ENCODE data around the gene CD244. TPM values are rescaled to one million over a fixed set of nuclear protein-coding genes. Genes with fewer than 3 reads are reported as not detected.

CD244 gene
- total RNA-seq, 4 donors from 2014 or later: 0.25 to 0.63 (median 0.34) TPM; not detected in 1

DNA sequence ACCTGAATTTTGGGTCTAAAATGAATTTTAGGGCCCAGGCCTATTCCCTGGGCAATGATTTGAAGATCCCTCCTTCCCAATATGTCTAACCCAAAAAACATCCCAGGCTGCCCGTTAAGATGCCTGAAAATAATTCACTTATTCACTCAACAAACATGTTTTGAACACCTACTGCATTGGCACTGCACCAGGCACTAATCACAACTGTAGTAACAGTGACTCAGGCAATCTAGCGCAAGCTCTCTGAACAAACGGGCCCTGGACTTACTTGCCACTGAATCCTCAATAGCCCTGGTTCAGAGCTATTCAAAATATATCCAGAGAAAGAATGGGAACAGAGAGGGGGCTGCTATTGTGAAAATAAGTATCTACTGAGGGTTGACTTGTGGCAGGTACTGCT is 4.2 kb downstream of the CD244 start:
- WGBS, 2 donors: 46 to 52% methylated on average over 3 of the region's 3 CpGs
- peak; percentile 7 to 37 for DNase-seq (ENCODE audit: low spot score in 2 of 2)
- H3K4me3 ChIP-seq (ENCODE audit: low read depth, poor library complexity, severe bottlenecking): no peak overlapping the region
- TF ChIP-seq POLR2A (IDR thresholded peaks at IDR 0.05): no peak
- TF ChIP-seq, protein P1, sequence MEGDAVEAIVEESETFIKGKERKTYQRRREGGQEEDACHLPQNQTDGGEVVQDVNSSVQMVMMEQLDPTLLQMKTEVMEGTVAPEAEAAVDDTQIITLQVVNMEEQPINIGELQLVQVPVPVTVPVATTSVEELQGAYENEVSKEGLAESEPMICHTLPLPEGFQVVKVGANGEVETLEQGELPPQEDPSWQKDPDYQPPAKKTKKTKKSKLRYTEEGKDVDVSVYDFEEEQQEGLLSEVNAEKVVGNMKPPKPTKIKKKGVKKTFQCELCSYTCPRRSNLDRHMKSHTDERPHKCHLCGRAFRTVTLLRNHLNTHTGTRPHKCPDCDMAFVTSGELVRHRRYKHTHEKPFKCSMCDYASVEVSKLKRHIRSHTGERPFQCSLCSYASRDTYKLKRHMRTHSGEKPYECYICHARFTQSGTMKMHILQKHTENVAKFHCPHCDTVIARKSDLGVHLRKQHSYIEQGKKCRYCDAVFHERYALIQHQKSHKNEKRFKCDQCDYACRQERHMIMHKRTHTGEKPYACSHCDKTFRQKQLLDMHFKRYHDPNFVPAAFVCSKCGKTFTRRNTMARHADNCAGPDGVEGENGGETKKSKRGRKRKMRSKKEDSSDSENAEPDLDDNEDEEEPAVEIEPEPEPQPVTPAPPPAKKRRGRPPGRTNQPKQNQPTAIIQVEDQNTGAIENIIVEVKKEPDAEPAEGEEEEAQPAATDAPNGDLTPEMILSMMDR (IDR thresholded peaks at IDR 0.05): no peak
- intact Hi-C loops (cut with DNase I; ENCODE audit: low total_unique reads): no loop called here

DNA sequence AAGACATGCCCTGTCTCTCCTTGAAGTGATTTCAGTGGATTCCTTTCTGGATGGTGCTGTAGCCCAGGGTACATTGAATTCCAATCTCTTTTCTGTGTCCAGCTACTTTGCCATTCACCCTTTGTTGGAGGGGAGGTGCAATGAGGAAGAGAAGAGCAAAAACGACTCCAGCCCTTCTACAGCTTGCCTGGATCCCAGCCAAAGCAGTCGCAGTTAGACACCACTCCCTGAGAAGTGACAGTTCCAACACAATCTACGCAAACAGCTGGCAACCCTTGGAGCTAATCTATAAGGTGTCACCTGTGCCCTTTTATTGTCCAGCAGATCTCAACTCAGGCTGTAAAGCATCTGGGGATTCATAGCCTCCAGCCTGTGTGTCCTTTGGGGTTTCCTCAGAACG is 4.6 kb downstream of the CD244 start:
- intact Hi-C loops (cut with DNase I; ENCODE audit: low total_unique reads): no loop called here
- DNase-seq (ENCODE audit: low spot score in 2 of 2): peak; percentile 25 to 45
- WGBS, 2 donors: 29 to 30% methylated on average over 4 of the region's 4 CpGs
- H3K4me3 ChIP-seq (ENCODE audit: low read depth, poor library complexity, severe bottlenecking): no peak overlapping the region
- no peak for TF ChIP-seq POLR2A (IDR thresholded peaks at IDR 0.05)
- TF ChIP-seq, protein P1 (IDR thresholded peaks at IDR 0.05): no peak

DNA sequence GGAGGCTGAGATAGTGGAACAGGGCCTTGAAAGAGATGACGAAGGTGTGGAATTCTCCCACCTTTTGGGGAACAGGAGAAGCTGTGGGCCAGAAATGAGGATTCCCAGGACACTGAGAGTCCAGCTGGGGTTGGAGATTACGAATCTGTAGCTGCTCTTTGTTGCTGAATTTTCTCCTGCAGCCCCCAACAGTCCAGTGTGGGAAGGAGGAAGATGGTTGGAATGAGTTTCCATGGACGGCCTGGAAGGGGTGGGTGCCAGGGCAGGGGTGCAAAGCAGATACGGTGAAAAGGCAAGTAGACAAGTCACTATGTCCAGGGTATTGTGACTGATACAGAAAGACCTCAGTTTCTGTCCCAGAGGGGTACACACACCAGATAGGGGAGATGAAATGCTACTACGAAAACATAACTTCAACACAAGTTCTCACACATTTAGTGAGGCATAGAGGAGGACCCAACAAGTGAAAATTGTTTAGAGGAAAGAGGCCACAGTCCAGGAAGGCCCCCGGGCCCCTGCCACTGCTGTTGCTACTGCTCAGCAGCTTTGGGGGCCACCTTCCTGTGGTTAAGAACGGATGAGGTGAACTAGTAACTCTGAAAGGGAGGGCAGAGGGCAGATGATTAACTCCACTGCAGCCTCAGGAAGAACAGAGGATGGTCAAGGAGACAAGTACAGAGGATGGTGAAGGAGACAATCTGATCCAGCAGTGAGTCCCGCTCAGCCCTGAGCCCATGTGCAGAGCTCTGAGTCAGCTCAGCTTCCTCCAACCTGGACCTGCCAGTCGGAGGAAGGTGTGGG is 7.3 kb downstream of the CD244 start:
- intact Hi-C loops (cut with DNase I; ENCODE audit: low total_unique reads): no loop called here
- peak in 1 of 2 donors; percentile 57 for DNase-seq (ENCODE audit: low spot score in 2 of 2)
- no peak overlapping the region for H3K4me3 ChIP-seq (ENCODE audit: low read depth, poor library complexity, severe bottlenecking)
- WGBS, 2 donors: 67 to 69% methylated on average over 9 of the region's 9 CpGs
- TF ChIP-seq, protein P1 (IDR thresholded peaks at IDR 0.05): no peak
- no peak for TF ChIP-seq POLR2A (IDR thresholded peaks at IDR 0.05)

DNA sequence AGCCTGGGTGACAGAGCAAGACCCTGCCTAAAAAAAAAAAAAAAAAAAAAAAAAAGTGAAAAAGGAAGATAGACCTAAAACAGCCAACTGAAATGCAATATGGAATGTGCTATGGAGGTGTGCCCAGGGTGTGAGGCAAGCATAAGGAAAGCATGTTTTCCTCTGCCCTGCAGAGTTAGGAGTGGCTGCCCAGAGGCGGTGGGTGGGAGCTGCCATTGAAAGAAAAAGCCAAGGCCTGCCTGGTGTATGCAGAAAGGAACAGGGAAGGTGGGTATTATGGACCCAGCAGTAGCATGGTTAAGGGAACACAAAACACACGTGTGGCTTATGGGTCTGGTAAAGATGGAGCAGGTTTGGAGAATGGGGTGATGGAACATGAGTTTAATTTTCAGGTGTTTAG is 8.9 kb downstream of the CD244 start:
- no peak overlapping the region for H3K4me3 ChIP-seq (ENCODE audit: low read depth, poor library complexity, severe bottlenecking)
- 50 to 53% methylated on average over 2 of the region's 2 CpGs for WGBS, 2 donors
- intact Hi-C loops (cut with DNase I; ENCODE audit: low total_unique reads): no loop called here
- peak; percentile 12 to 53 for DNase-seq (ENCODE audit: low spot score in 2 of 2)
- no peak for TF ChIP-seq POLR2A (IDR thresholded peaks at IDR 0.05)
- TF ChIP-seq, protein P1 (IDR thresholded peaks at IDR 0.05): no peak

DNA sequence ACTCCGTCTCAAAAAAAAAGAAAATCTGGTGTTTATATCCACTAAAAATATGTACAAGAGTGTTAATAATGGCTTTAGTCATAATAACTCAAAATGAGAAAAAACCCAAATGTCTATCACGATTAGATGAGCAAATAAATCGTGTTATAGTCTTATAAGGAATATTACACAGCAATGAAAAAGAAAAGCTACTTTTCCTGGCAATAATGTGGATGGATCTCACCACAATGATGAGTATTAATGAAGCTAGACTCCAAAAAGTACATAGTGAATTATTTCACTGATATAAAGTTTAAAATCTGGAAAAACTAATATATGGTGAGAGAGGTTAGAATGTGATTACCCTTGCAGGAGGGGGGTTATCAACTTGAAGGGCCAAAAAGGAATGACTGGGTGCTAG is 9.7 kb downstream of the CD244 start:
- TF ChIP-seq, protein P1 (IDR thresholded peaks at IDR 0.05): no peak
- no peak for TF ChIP-seq POLR2A (IDR thresholded peaks at IDR 0.05)
- WGBS, 2 donors: 89 to 94% methylated on average over 3 of the region's 3 CpGs
- intact Hi-C loops (cut with DNase I; ENCODE audit: low total_unique reads): no loop called here
- no peak overlapping the region for H3K4me3 ChIP-seq (ENCODE audit: low read depth, poor library complexity, severe bottlenecking)
- no peak for DNase-seq (ENCODE audit: low spot score in 2 of 2)
